BLaER1 treated with 17β-estradiol and CSF1 and Interleukin-3, amounts not matched to agents 10 nM and 100 nM (cell line): ENCODE data around the gene WFIKKN1.
A peak's percentile ranks its signal among the peaks of the same experiment; 100 is the strongest.

Source experiments
- H3K27ac ChIP-seq, 11 experiments: shearing (Covaris generic); formaldehyde crosslinking; 2 replicates each; pipeline ENCODE4 v1.8.1; 2022
- H3K27me3 ChIP-seq, 11 experiments: shearing (Covaris generic); formaldehyde crosslinking; 2 replicates each; pipeline ENCODE4 v1.8.1; 2022
- H3K36me3 ChIP-seq, 11 experiments: shearing (Covaris generic); formaldehyde crosslinking; 2 replicates each; pipeline ENCODE4 v1.8.1; 2022
- H3K4me1 ChIP-seq, 10 experiments: shearing (Covaris generic); formaldehyde crosslinking; 2 replicates each; pipeline ENCODE4 v1.8.1; 2022
- H3K4me2 ChIP-seq, 11 experiments: shearing (Covaris generic); formaldehyde crosslinking; 2 replicates each; pipeline ENCODE4 v1.8.1; 2022
- H3K4me3 ChIP-seq, 10 experiments: shearing (Covaris generic); formaldehyde crosslinking; 2 replicates each; pipeline ENCODE4 v1.8.1; 2022
- H3K9ac ChIP-seq, 11 experiments: shearing (Covaris generic); formaldehyde crosslinking; 2 replicates each; pipeline ENCODE4 v1.8.1; 2022
- H3K9me3 ChIP-seq, 11 experiments: shearing (Covaris generic); formaldehyde crosslinking; replicated peaks in 1 of 11; 2 replicates each; pipeline ENCODE4 v1.8.1; 2022
- H4K20me1 ChIP-seq, 11 experiments: shearing (Covaris generic); formaldehyde crosslinking; 2 replicates each; pipeline ENCODE4 v1.8.1; 2022
- Cebpa-rat ChIP-seq, 11 experiments: shearing (Covaris generic); IDR thresholded peaks; 2 replicates each; pipeline ENCODE4 v1.8.1; 2022

Gene WFIKKN1

GRCh38 chr16:634996-635395, 4.2 kb downstream of the WFIKKN1 start:
- H3K4me2 ChIP-seq = peak overlapping the region; percentile 82 to 98 (median 93)
- H3K27ac ChIP-seq = peak overlapping the region in 7 of 11 experiments; percentile 81 to 89 (median 85); a peak in 12 of 22 replicates
- no peaks in the 10 kb centered on the region for H3K27me3 ChIP-seq
- H4K20me1 ChIP-seq = peaks cover 0 to 54% (median 36%) of the 10 kb centered on the region in 11 experiments; a peak in 19 of 22 replicates
- peaks cover 51 to 59% (median 54%) of the 10 kb centered on the region in 10 experiments for H3K4me1 ChIP-seq
- H3K9me3 ChIP-seq = no peaks in the 10 kb centered on the region
- H3K9ac ChIP-seq = peak overlapping the region; percentile 82 to 96 (median 91)
- TF ChIP-seq Cebpa-rat (IDR thresholded peaks at IDR 0.05) = no peak
- H3K4me3 ChIP-seq = peak overlapping the region; percentile 85 to 98 (median 93)
- H3K36me3 ChIP-seq = peaks cover 15 to 28% (median 23%) of the 10 kb centered on the region in 11 experiments; a peak in 21 of 22 replicates

GRCh38 chr16:635573-636205, 4.9 kb downstream of the WFIKKN1 start:
- H4K20me1 ChIP-seq = peaks cover 0 to 47% (median 36%) of the 10 kb centered on the region in 11 experiments; a peak in 19 of 22 replicates
- H3K4me2 ChIP-seq = peak overlapping the region; percentile 82 to 98 (median 93)
- H3K9me3 ChIP-seq = no peaks in the 10 kb centered on the region
- H3K4me1 ChIP-seq = peaks cover 52 to 59% (median 55%) of the 10 kb centered on the region in 10 experiments
- H3K4me3 ChIP-seq = peak overlapping the region; percentile 85 to 98 (median 93)
- H3K9ac ChIP-seq = peak overlapping the region; percentile 82 to 96 (median 91)
- no peak for TF ChIP-seq Cebpa-rat (IDR thresholded peaks at IDR 0.05)
- H3K36me3 ChIP-seq = peaks cover 15 to 28% (median 23%) of the 10 kb centered on the region in 11 experiments; a peak in 21 of 22 replicates
- peak overlapping the region; percentile 81 to 93 (median 87); a peak in 21 of 22 replicates for H3K27ac ChIP-seq
- H3K27me3 ChIP-seq = no peaks in the 10 kb centered on the region

GRCh38 chr16:636206-637080, 5.7 kb downstream of the WFIKKN1 start, which contains the start of gene METTL26:
Gene METTL26, minus strand, starts transcription at chr16:636305. Its CDS starts 15 bp downstream, at chr16:636290.
- H3K4me2 ChIP-seq = peak within 1 kb of the TSS; percentile 88 to 98 (median 97)
- no peaks in the 10 kb centered on the region for H3K9me3 ChIP-seq
- no peaks in the 10 kb centered on the region for H3K27me3 ChIP-seq
- H4K20me1 ChIP-seq = peaks cover 0 to 39% (median 30%) of the 10 kb centered on the region in 11 experiments; a peak in 19 of 22 replicates
- H3K4me1 ChIP-seq = peaks cover 49 to 59% (median 54%) of the 10 kb centered on the region in 10 experiments
- peak within 1 kb of the TSS; percentile 81 to 93 (median 87) for H3K27ac ChIP-seq
- H3K9ac ChIP-seq = peak within 1 kb of the TSS; percentile 82 to 96 (median 91)
- H3K4me3 ChIP-seq = peak within 1 kb of the TSS; percentile 85 to 98 (median 93)
- no peak for TF ChIP-seq Cebpa-rat (IDR thresholded peaks at IDR 0.05)
- H3K36me3 ChIP-seq = peaks cover 15 to 28% (median 23%) of the 10 kb centered on the region in 11 experiments; a peak in 21 of 22 replicates

- Histone ChIP-seq H3K4me3 (peak overlapping the region; percentile 85 to 98 (median 93)), H3K4me1 (peaks cover 49 to 59% (median 56%) of the 10 kb centered on the region in 10 experiments), H3K27ac (peak overlapping the region in 10 of 11 experiments; percentile 19 to 91 (median 86); a peak in 19 of 22 replicates), H4K20me1 (peaks cover 0 to 36% (median 27%) of the 10 kb centered on the region in 11 experiments; a peak in 19 of 22 replicates), H3K4me2 (peak overlapping the region; percentile 86 to 98 (median 96)), H3K27me3 (no peaks in the 10 kb centered on the region), H3K9ac (peak overlapping the region; percentile 82 to 96 (median 91); a peak in 20 of 22 replicates), H3K9me3 (no peaks in the 10 kb centered on the region), H3K36me3 (peaks cover 15 to 26% (median 23%) of the 10 kb centered on the region in 11 experiments; a peak in 21 of 22 replicates)
- TF ChIP-seq Cebpa-rat (IDR thresholded peaks at IDR 0.05) = no peak
Measured at GRCh38 chr16:637081-638018, 6.6 kb downstream of the WFIKKN1 start.

- peak overlapping the region in 2 of 10 experiments; percentile 56 to 59; a peak in 3 of 20 replicates for H3K4me3 ChIP-seq
- H3K4me2 ChIP-seq = peak overlapping the region; percentile 77 to 98 (median 87)
- peaks cover 12 to 20% (median 16%) of the 10 kb centered on the region in 11 experiments; a peak in 21 of 22 replicates for H3K36me3 ChIP-seq
- H3K4me1 ChIP-seq = peaks cover 55 to 67% (median 64%) of the 10 kb centered on the region in 10 experiments
- peak overlapping the region in 8 of 11 experiments; percentile 19 to 61 (median 40); a peak in 11 of 22 replicates for H3K27ac ChIP-seq
- H3K27me3 ChIP-seq = no peaks in the 10 kb centered on the region
- peaks cover 6 to 36% (median 25%) of the 10 kb centered on the region in 11 experiments; a peak in 21 of 22 replicates for H4K20me1 ChIP-seq
- peak overlapping the region in 8 of 11 experiments; percentile 28 to 72 (median 64); a peak in 8 of 22 replicates for H3K9ac ChIP-seq
- no peak for TF ChIP-seq Cebpa-rat (IDR thresholded peaks at IDR 0.05)
- no peaks in the 10 kb centered on the region for H3K9me3 ChIP-seq
Measured at GRCh38 chr16:638034-638543, 7.3 kb downstream of the WFIKKN1 start.

- Histone ChIP-seq H3K9me3 (no peaks in the 10 kb centered on the region), H3K27me3 (no peaks in the 10 kb centered on the region), H3K4me2 (peak overlapping the region; percentile 66 to 100 (median 83)), H3K4me1 (peaks cover 62 to 74% (median 71%) of the 10 kb centered on the region in 10 experiments), H3K36me3 (peaks cover 5 to 15% (median 8%) of the 10 kb centered on the region in 11 experiments; a peak in 19 of 22 replicates), H3K27ac (peak overlapping the region in 8 of 11 experiments; percentile 31 to 69 (median 52); a peak in 14 of 22 replicates), H3K9ac (peak overlapping the region in 8 of 11 experiments; percentile 2 to 63 (median 50); a peak in 12 of 22 replicates), H3K4me3 (0 out of 20 replicates have a peak overlapping the region, but pooled peaks of 4 of the 10 experiments have one; percentile 3 to 24 (median 14)), H4K20me1 (peaks cover 14 to 36% (median 24%) of the 10 kb centered on the region in 11 experiments; a peak in 20 of 22 replicates)
- no peak for TF ChIP-seq Cebpa-rat (IDR thresholded peaks at IDR 0.05)
Measured at GRCh38 chr16:638836-639235, 8.1 kb downstream of the WFIKKN1 start.

GRCh38 chr16:640614-641013, 9.8 kb downstream of the WFIKKN1 start:
- no peaks in the 10 kb centered on the region for H3K27me3 ChIP-seq
- peaks cover 61 to 77% (median 69%) of the 10 kb centered on the region in 10 experiments for H3K4me1 ChIP-seq
- no peak for TF ChIP-seq Cebpa-rat (IDR thresholded peaks at IDR 0.05)
- peak overlapping the region; percentile 76 to 95 (median 86); a peak in 18 of 20 replicates for H3K4me3 ChIP-seq
- peaks cover 14 to 34% (median 29%) of the 10 kb centered on the region in 11 experiments; a peak in 18 of 22 replicates for H4K20me1 ChIP-seq
- peak overlapping the region; percentile 86 to 100 (median 99) for H3K4me2 ChIP-seq
- peak overlapping the region; percentile 76 to 92 (median 87); a peak in 18 of 22 replicates for H3K9ac ChIP-seq
- no peaks in the 10 kb centered on the region for H3K9me3 ChIP-seq
- H3K36me3 ChIP-seq = peaks cover 0 to 18% (median 7%) of the 10 kb centered on the region in 11 experiments; a peak in 7 of 22 replicates
- H3K27ac ChIP-seq = peak overlapping the region in 7 of 11 experiments; percentile 81 to 91 (median 89); a peak in 10 of 22 replicates
